A549 (cell line): ENCODE results near the gene OTUD4. TPM values are rescaled to one million over a fixed set of nuclear protein-coding genes. Genes with fewer than 3 reads are reported as not detected.

Experiments
- ATAC-seq, 2 experiments: fragments of 200-7000 bp in 1 of 2; fragments of >200 bp in 1 of 2; cut with Nextera tagmentation in 1 of 2; cut with Tn5 transposase in 1 of 2; 3 replicates each; pipeline versions ENCODE4 v1.8.0 to v1.9.1; 2018 to 2020; ENCODE audit warnings: mild to moderate bottlenecking in 1 of 2, moderate library complexity in 1 of 2
- CTCF ChIA-PET: fragments of 300-600 bp; sonication (Branson Sonifier 250); formaldehyde crosslinking; extraction: SDS; loops from one replicate; lab custom pipeline; 2021; ENCODE audit warnings: antibody characterized with exemption, inconsistent platforms; lab: Yijun Ruan, JAX
- POLR2A ChIA-PET: fragments of 350-600 bp; formaldehyde crosslinking; extraction: SDS; loops from one replicate; lab custom pipeline; 2021; ENCODE audit warnings: antibody characterized with exemption, inconsistent platforms; lab: Yijun Ruan, JAX
- DNase-seq, 2 experiments: peaks; one replicate each; pipeline versions ENCODE4 v3.0.0 to v3.0.0-alpha.2; 2011 to 2016; ENCODE audit warnings: low read depth in 1 of 2, low spot score in 1 of 2
- FAIRE-seq: peaks from 2 replicates; lab custom pipeline; 2011; peaks lifted over from hg19 to GRCh38; lab: Jason Lieb, UNC
- H3K27ac ChIP-seq, 2 experiments: fragments of >200 bp; sonication (Bioruptor Twin); formaldehyde crosslinking; 3 replicates each; pipeline ENCODE4 v1.5.1; 2016 to 2017
- H3K4me1 ChIP-seq: fragments of >200 bp; sonication (Bioruptor Twin); formaldehyde crosslinking; 3 replicates; pipeline ENCODE4 v1.6.1; 2016
- H3K4me2 ChIP-seq: fragments of >200 bp; sonication (Bioruptor Twin); formaldehyde crosslinking; 3 replicates; pipeline ENCODE4 v1.6.1; 2016
- H3K4me3 ChIP-seq: fragments of >200 bp; sonication (Bioruptor Twin); formaldehyde crosslinking; 3 replicates; pipeline ENCODE4 v1.5.1; 2016
- H3K9me3 ChIP-seq: fragments of >200 bp; sonication (Bioruptor Twin); formaldehyde crosslinking; 3 replicates; pipeline ENCODE4 v1.6.1; 2016
- BCL3 ChIP-seq: fragments of >200 bp; sonication (Bioruptor Twin); formaldehyde crosslinking; IDR thresholded peaks from 3 replicates; pipeline ENCODE4 v1.6.1; 2016
- CBX8 ChIP-seq: fragments of 200-600 bp; sonication (generic); IDR thresholded peaks from 2 replicates; pipeline ENCODE4 v1.6.1; 2016
- CHD2 ChIP-seq: fragments of 150-350 bp; IDR thresholded peaks from 2 replicates; pipeline ENCODE4 v1.6.1; 2014; ENCODE audit warnings: low read length; ENCODE audit not compliant: partially characterized antibody
- EHF ChIP-seq: fragments of 250-450 bp; sonication (Bioruptor Pico); IDR thresholded peaks from 2 replicates; pipeline ENCODE4 v1.5.0; 2020; ENCODE audit warnings: mild to moderate bottlenecking
- EHMT2 ChIP-seq: fragments of 200-600 bp; sonication (generic); IDR thresholded peaks from 2 replicates; pipeline ENCODE4 v1.6.1; 2016; ENCODE audit warnings: antibody characterized with exemption, low read depth, mild to moderate bottlenecking, moderate library complexity
- EP300 ChIP-seq, 2 experiments: fragments of >200 bp; sonication (Bioruptor Twin); formaldehyde crosslinking; IDR thresholded peaks; 2 replicates in 1 of 2; 3 replicates in 1 of 2; pipeline ENCODE4 v1.6.1; 2016 to 2017
- FOSL2 ChIP-seq, 2 experiments: fragments of 450-650 bp in 1 of 2; fragments of >200 bp in 1 of 2; sonication (Bioruptor Twin) in 1 of 2; formaldehyde crosslinking; IDR thresholded peaks; 2 replicates each; pipeline versions ENCODE4 v1.5.0 to v1.6.1; 2016 to 2020; ENCODE audit warnings: mild to moderate bottlenecking in 1 of 2, moderate library complexity in 1 of 2
- FOXS1 ChIP-seq: fragments of 250-450 bp; sonication (Bioruptor Pico); IDR thresholded peaks from 2 replicates; pipeline ENCODE4 v1.5.0; 2020; ENCODE audit warnings: mild to moderate bottlenecking, moderate library complexity
- GATA3 ChIP-seq: IDR thresholded peaks from 2 replicates; pipeline ENCODE4 v1.6.1; 2012; ENCODE audit warnings: borderline replicate concordance
- HES2 ChIP-seq: fragments of >200 bp; sonication (Bioruptor Twin); formaldehyde crosslinking; IDR thresholded peaks from 2 replicates; pipeline ENCODE4 v1.6.1; 2016
- HEYL ChIP-seq: fragments of 250-450 bp; sonication (Bioruptor Pico); IDR thresholded peaks from 2 replicates; pipeline ENCODE4 v1.8.0; 2021; ENCODE audit warnings: mild to moderate bottlenecking, moderate library complexity
- HOXB5 ChIP-seq: fragments of 250-450 bp; sonication (Bioruptor Pico); IDR thresholded peaks from 2 replicates; pipeline ENCODE4 v1.5.0; 2020; ENCODE audit warnings: mild to moderate bottlenecking, moderate library complexity
- JUNB ChIP-seq: fragments of >200 bp; sonication (Bioruptor Twin); formaldehyde crosslinking; IDR thresholded peaks from 2 replicates; pipeline ENCODE4 v1.6.1; 2016
- KDM5A ChIP-seq: fragments of 200-600 bp; sonication (generic); IDR thresholded peaks from 2 replicates; pipeline ENCODE4 v1.6.1; 2016; ENCODE audit warnings: antibody characterized with exemption, mild to moderate bottlenecking
- MAFK ChIP-seq: fragments of 450-650 bp; IDR thresholded peaks from 2 replicates; pipeline ENCODE4 v1.6.1; 2014; ENCODE audit not compliant: partially characterized antibody
- MAZ ChIP-seq: fragments of 150-350 bp; IDR thresholded peaks from 2 replicates; pipeline ENCODE4 v1.6.1; 2014; ENCODE audit warnings: antibody characterized with exemption, low read depth, low read length, borderline replicate concordance
- PBX3 ChIP-seq: IDR thresholded peaks from 2 replicates; pipeline ENCODE4 v1.6.1; 2012
- POLR2A ChIP-seq: IDR thresholded peaks from 2 replicates; pipeline ENCODE4 v1.6.1; 2012; ENCODE audit warnings: mild to moderate bottlenecking, low read length
- RAD21 ChIP-seq, 2 experiments: fragments of >200 bp in 1 of 2; sonication (Bioruptor Twin) in 1 of 2; formaldehyde crosslinking in 1 of 2; IDR thresholded peaks in 1 of 2; conservative IDR thresholded peaks in 1 of 2; 2 replicates in 1 of 2; 3 replicates in 1 of 2; pipeline ENCODE4 v1.6.1; 2012 to 2018; ENCODE audit warnings: inconsistent platforms in 1 of 2
- RCOR1 ChIP-seq: fragments of 150-350 bp; IDR thresholded peaks from 2 replicates; pipeline ENCODE4 v1.6.1; 2014; ENCODE audit warnings: antibody characterized with exemption, low read length, low read depth
- RNF2 ChIP-seq: fragments of 200-600 bp; sonication (generic); IDR thresholded peaks from 2 replicates; pipeline ENCODE4 v1.6.1; 2016; ENCODE audit warnings: low read depth, mild to moderate bottlenecking, antibody characterized with exemption, moderate library complexity, borderline replicate concordance
- SMC3 ChIP-seq: fragments of >200 bp; sonication (Bioruptor Twin); formaldehyde crosslinking; IDR thresholded peaks from 3 replicates; pipeline ENCODE4 v1.6.1; 2018; ENCODE audit warnings: inconsistent platforms
- SREBF2 ChIP-seq: fragments of 450-650 bp; IDR thresholded peaks from 2 replicates; pipeline ENCODE4 v1.6.1; 2014; ENCODE audit warnings: mild to moderate bottlenecking, moderate library complexity
- TFCP2L1 ChIP-seq: fragments of 250-450 bp; sonication (Bioruptor Pico); IDR thresholded peaks from 2 replicates; pipeline ENCODE4 v1.5.0; 2021; ENCODE audit warnings: mild to moderate bottlenecking
- TP53 ChIP-seq: fragments of 250-450 bp; sonication (Bioruptor Pico); IDR thresholded peaks from 2 replicates; pipeline ENCODE4 v1.5.0; 2021; ENCODE audit warnings: mild to moderate bottlenecking, moderate library complexity
- USF2 ChIP-seq: fragments of 450-650 bp; IDR thresholded peaks from 2 replicates; pipeline ENCODE4 v1.6.1; 2014; ENCODE audit warnings: antibody characterized with exemption
- ZSCAN20 ChIP-seq: fragments of 250-450 bp; sonication (Bioruptor Pico); IDR thresholded peaks from 2 replicates; pipeline ENCODE4 v1.8.0; 2022; ENCODE audit warnings: mild to moderate bottlenecking, moderate library complexity
- WGBS: methylation state at CpG from one replicate; pipeline ENCODE4 v1.1.6; 2017; ENCODE audit errors: missing lambda C conversion rate; 5-methylcytosine and 5-hydroxymethylcytosine counted together
- polyA plus RNA-seq, 4 experiments: library from polyadenylated mRNA; depleted of rRNA in 3 of 4; stranded (reverse); fragments of >200 nt; fragmentation: RNase III in 1 of 4; extraction: RNeasy Plus Mini Kit Qiagen cat#74134 plus additional on column Dnase treatment in 1 of 4; gene quantifications; 2 replicates in 3 of 4; 3 replicates in 1 of 4; pipeline ENCODE4 v1.2.3, GENCODE V29; 2011 to 2017
- TF ChIP-seq, protein P1 (sequence below): fragments of >200 bp; sonication (Bioruptor Twin); formaldehyde crosslinking; IDR thresholded peaks from 3 replicates; pipeline ENCODE4 v1.5.1; 2016

The OTUD4 gene
- polyA plus RNA-seq, 2 of the 4 experiments (the other 2 are of a cell fraction) = 11.5 to 34.8 TPM

DNA sequence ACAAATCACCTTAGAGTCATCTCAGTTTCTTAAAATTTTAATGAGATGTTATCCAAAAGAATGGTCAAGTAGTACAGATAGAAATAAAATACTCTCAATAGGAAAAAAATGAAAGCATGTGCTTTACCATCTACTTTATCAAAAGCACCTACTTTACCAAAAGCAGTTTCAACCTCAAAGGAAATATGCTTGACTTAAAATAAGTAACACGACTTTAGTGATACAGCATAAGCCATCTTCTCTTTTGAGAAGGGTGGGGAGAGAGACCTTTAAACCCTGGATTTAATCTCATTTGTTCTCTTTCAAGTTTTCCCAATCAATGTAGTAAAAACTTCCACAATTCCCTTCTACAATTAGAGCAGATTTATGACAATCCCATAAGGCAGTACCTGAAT lies 26.5 kb downstream of the OTUD4 start:
- ChIA-PET POLR2A (no interaction called here), CTCF (interaction anchor here (0.6 kb wide), 1 partner anchor 605 kb away, joined by 4 read pairs; no protein-coding TSS in a partner anchor)

GRCh38 chr4:145153181-145153903 lies 27.0 kb downstream of the OTUD4 start:
- no peak for DNase-seq
- TF ChIP-seq EHF (CRISPR knock-in tag) = no peak
- no peak for TF ChIP-seq SREBF2
- no peak for TF ChIP-seq PBX3
- TF ChIP-seq HOXB5 = no peak
- TF ChIP-seq SMC3 = no peak
- TF ChIP-seq JUNB = no peak
- TF ChIP-seq TP53 (CRISPR knock-in tag) = no peak
- no peak for TF ChIP-seq CBX8
- TF ChIP-seq HES2 = no peak
- TF ChIP-seq, protein P1, sequence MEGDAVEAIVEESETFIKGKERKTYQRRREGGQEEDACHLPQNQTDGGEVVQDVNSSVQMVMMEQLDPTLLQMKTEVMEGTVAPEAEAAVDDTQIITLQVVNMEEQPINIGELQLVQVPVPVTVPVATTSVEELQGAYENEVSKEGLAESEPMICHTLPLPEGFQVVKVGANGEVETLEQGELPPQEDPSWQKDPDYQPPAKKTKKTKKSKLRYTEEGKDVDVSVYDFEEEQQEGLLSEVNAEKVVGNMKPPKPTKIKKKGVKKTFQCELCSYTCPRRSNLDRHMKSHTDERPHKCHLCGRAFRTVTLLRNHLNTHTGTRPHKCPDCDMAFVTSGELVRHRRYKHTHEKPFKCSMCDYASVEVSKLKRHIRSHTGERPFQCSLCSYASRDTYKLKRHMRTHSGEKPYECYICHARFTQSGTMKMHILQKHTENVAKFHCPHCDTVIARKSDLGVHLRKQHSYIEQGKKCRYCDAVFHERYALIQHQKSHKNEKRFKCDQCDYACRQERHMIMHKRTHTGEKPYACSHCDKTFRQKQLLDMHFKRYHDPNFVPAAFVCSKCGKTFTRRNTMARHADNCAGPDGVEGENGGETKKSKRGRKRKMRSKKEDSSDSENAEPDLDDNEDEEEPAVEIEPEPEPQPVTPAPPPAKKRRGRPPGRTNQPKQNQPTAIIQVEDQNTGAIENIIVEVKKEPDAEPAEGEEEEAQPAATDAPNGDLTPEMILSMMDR = no peak
- TF ChIP-seq MAFK = no peak
- no peak for TF ChIP-seq CHD2
- no peak for TF ChIP-seq KDM5A
- no peak for TF ChIP-seq RNF2
- TF ChIP-seq FOSL2 (IDR thresholded peaks at IDR 0.05) = no peak
- TF ChIP-seq FOSL2 (CRISPR knock-in tag; IDR thresholded peaks at IDR 0.05) = no peak
- no peak for TF ChIP-seq HEYL (CRISPR knock-in tag)
- TF ChIP-seq BCL3 = no peak
- TF ChIP-seq MAZ = no peak
- no peak for TF ChIP-seq ZSCAN20
- no peak for TF ChIP-seq USF2
- TF ChIP-seq, all 56 proteins: peak for 0
- WGBS = 86% methylated on average over 2 of the region's 2 CpGs
- Histone ChIP-seq H3K4me2 (no peak overlapping the region), H3K4me1 (no peaks in the 10 kb centered on the region), H3K27ac (no peak overlapping the region), H3K4me3 (no peak overlapping the region), H3K9me3 (no peaks in the 10 kb centered on the region)
- CTCF ChIA-PET = no interaction called here
- POLR2A ChIA-PET = no interaction called here
- no peak for ATAC-seq
- no peak for FAIRE-seq

More for the DNA sequence above, 26.5 kb downstream of the OTUD4 start:
- Histone ChIP-seq H3K9me3 (no peaks in the 10 kb centered on the region), H3K4me3 (no peak overlapping the region), H3K4me1 (no peaks in the 10 kb centered on the region), H3K27ac (no peak overlapping the region), H3K4me2 (no peak overlapping the region)
- DNase-seq (no peak), FAIRE-seq (no peak), ATAC-seq (no peak)
- 77% methylated on average over 1 of the region's 1 CpG for WGBS
- TF ChIP-seq CBX8 (no peak), KDM5A (no peak), SREBF2 (no peak), EHMT2 (no peak), GATA3 (no peak), FOXS1 (CRISPR knock-in tag) (no peak), TP53 (CRISPR knock-in tag) (no peak), RAD21 (conservative IDR thresholded peaks at IDR 0.05 in 1 of 2, IDR thresholded peaks at IDR 0.05 in 1 of 2) (no peak), RCOR1 (no peak), PBX3 (no peak), MAZ (no peak), TFCP2L1 (CRISPR knock-in tag) (no peak), POLR2A (no peak), EP300 (IDR thresholded peaks at IDR 0.05) (no peak), EHF (CRISPR knock-in tag) (no peak)
